CD14-positive monocyte (primary cell): ENCODE measurements around the gene NOM1. TPM values are rescaled to one million over a fixed set of nuclear protein-coding genes. Genes with fewer than 3 reads are reported as not detected.
"Not testable (repeated sequence)": the region's sequence is repeated elsewhere in the genome, so short reads cannot be mapped to it uniquely, and the experiment has no call there.

ENCODE experiments used
- DNase-seq, 3 donors: peaks; one replicate each; pipeline ENCODE4 v3.0.0-alpha.2; 2011 to 2022
- H2AFZ ChIP-seq: 2 replicates; pipeline ENCODE4 v1.6.0; 2012; ENCODE audit warnings: mild to moderate bottlenecking, low read depth, low read length, inconsistent platforms; ENCODE audit not compliant: insufficient read depth, poor library complexity, severe bottlenecking
- H3K27ac ChIP-seq, 2 donors: 1 replicate in 1 of 2; 2 replicates in 1 of 2; pipeline ENCODE4 v1.5.1; 2012 to 2013; ENCODE audit warnings: low read length in 2 of 2, control low read depth in 1 of 2, inconsistent platforms in 1 of 2, low read depth in 1 of 2, mild to moderate bottlenecking in 1 of 2
- H3K27me3 ChIP-seq, 2 donors: one replicate each; pipeline versions ENCODE4 v1.6.0 to v1.6.1; 2011 to 2013; ENCODE audit warnings: low read length in 2 of 2; ENCODE audit not compliant: control insufficient read depth in 2 of 2, insufficient read depth in 2 of 2
- H3K36me3 ChIP-seq, 2 donors: replicated peaks in 1 of 2; 1 replicate in 1 of 2; 2 replicates in 1 of 2; pipeline versions ENCODE4 v1.5.1 to v1.6.1; 2012 to 2013; ENCODE audit warnings: low read length in 2 of 2, control low read depth in 1 of 2, inconsistent platforms in 1 of 2, mild to moderate bottlenecking in 1 of 2; ENCODE audit not compliant: insufficient read depth in 2 of 2, control insufficient read depth in 1 of 2
- H3K4me1 ChIP-seq, 2 donors: 1 replicate in 1 of 2; 2 replicates in 1 of 2; pipeline versions ENCODE4 v1.5.1 to v1.6.1; 2012 to 2013; ENCODE audit warnings: low read length in 2 of 2, control low read depth in 1 of 2, inconsistent platforms in 1 of 2, mild to moderate bottlenecking in 1 of 2, moderate library complexity in 1 of 2; ENCODE audit not compliant: insufficient read depth in 2 of 2, control insufficient read depth in 1 of 2
- H3K4me2 ChIP-seq: replicated peaks from 2 replicates; pipeline ENCODE3; 2012; ENCODE audit warnings: low read length, moderate library complexity, mild to moderate bottlenecking; ENCODE audit not compliant: poor library complexity, severe bottlenecking; ENCODE audit errors: extremely low read depth
- H3K4me3 ChIP-seq, 3 experiments: fragments of 200-600 bp in 1 of 3; sonication (generic) in 1 of 3; replicated peaks in 1 of 3; 1 replicate in 2 of 3; 2 replicates in 1 of 3; pipeline ENCODE4 v1.5.1; 2011 to 2013; ENCODE audit warnings: low read length in 3 of 3, mild to moderate bottlenecking in 3 of 3, control low read depth in 2 of 3, low read depth in 2 of 3, inconsistent platforms in 1 of 3, moderate library complexity in 1 of 3
- H3K79me2 ChIP-seq: 2 replicates; pipeline ENCODE4 v1.6.0; 2012; ENCODE audit warnings: mild to moderate bottlenecking, control low read depth, inconsistent platforms, low read length, moderate library complexity; ENCODE audit not compliant: insufficient read depth
- H3K9ac ChIP-seq: 2 replicates; pipeline ENCODE4 v1.6.0; 2017; ENCODE audit warnings: low read length, mild to moderate bottlenecking; ENCODE audit not compliant: insufficient read depth, poor library complexity, severe bottlenecking
- H3K9me3 ChIP-seq, 2 donors: replicated peaks in 1 of 2; 1 replicate in 1 of 2; 2 replicates in 1 of 2; pipeline versions ENCODE4 v1.5.1 to v1.6.1; 2012 to 2013; ENCODE audit warnings: low read length in 2 of 2, control low read depth in 1 of 2; ENCODE audit not compliant: control insufficient read depth in 1 of 2, insufficient read depth in 1 of 2
- H4K20me1 ChIP-seq: 2 replicates; pipeline ENCODE4 v1.6.0; 2012; ENCODE audit warnings: mild to moderate bottlenecking, low read length, control low read depth, moderate library complexity; ENCODE audit not compliant: insufficient read depth
- H3K27ac Mint-ChIP-seq, 7 donors: one replicate each; pipeline ENCODE4 v1.8.0; 2020; ENCODE audit warnings: mild to moderate bottlenecking in 7 of 7, mixed read lengths in 7 of 7, moderate library complexity in 6 of 7, inconsistent platforms in 2 of 7
- H3K27me3 Mint-ChIP-seq, 3 donors: one replicate each; pipeline ENCODE4 v1.8.0; 2021 to 2022; ENCODE audit warnings: low read depth in 3 of 3, mild to moderate bottlenecking in 3 of 3, mixed read lengths in 3 of 3, moderate library complexity in 3 of 3, inconsistent platforms in 1 of 3
- H3K36me3 Mint-ChIP-seq, 2 donors: one replicate each; pipeline ENCODE4 v1.8.0; 2020; ENCODE audit warnings: mixed read lengths in 2 of 2, inconsistent platforms in 1 of 2, mild to moderate bottlenecking in 1 of 2
- H3K4me1 Mint-ChIP-seq: one replicate; pipeline ENCODE4 v1.8.0; 2020; ENCODE audit warnings: mild to moderate bottlenecking, mixed read lengths
- H3K4me3 Mint-ChIP-seq, 2 donors: one replicate each; pipeline ENCODE4 v1.8.0; 2020; ENCODE audit warnings: mild to moderate bottlenecking in 2 of 2, mixed read lengths in 2 of 2, moderate library complexity in 1 of 2
- H3K9me3 Mint-ChIP-seq, 7 donors: one replicate each; pipeline ENCODE4 v1.8.0; 2020 to 2022; ENCODE audit warnings: mixed read lengths in 7 of 7, mild to moderate bottlenecking in 6 of 7, moderate library complexity in 6 of 7, inconsistent platforms in 2 of 7
- CTCF ChIP-seq: fragments of 200-600 bp; IDR thresholded peaks from one replicate; pipeline ENCODE4 v1.8.0; 2022; ENCODE audit warnings: antibody characterized with exemption, mild to moderate bottlenecking
- WGBS: methylation state at CpG from one replicate; pipeline ENCODE4 v1.1.5; 2013; ENCODE audit warnings: missing lambda C conversion rate; ENCODE audit not compliant: insufficient coverage; 5-methylcytosine and 5-hydroxymethylcytosine counted together
- intact Hi-C, 2 donors: fragments of 100-400 bp; cut with micrococcal nuclease; formaldehyde crosslinking; loops; one replicate each; pipeline versions ENCODE4 v1.15.0 to v1.15.1; 2023
- polyA plus RNA-seq, 3 donors: library from polyadenylated mRNA; depleted of rRNA in 1 of 3; unstranded in 2 of 3; stranded (reverse) in 1 of 3; fragments of 300-500 nt in 2 of 3; fragments of >200 nt in 1 of 3; fragmentation: Illumina TruSeq in 2 of 3; gene quantifications; 1 replicate in 2 of 3; 2 replicates in 1 of 3; pipeline ENCODE4 v1.2.3, GENCODE V29; 2012 to 2021

Gene NOM1
- polyA plus RNA-seq, 3 donors, result 0.89 to 11.5 (median 1.9) TPM

- Mint-ChIP-seq H3K4me3 (no peak overlapping the region), H3K36me3 (no peaks in the 10 kb centered on the region), H3K27ac (no peak overlapping the region), H3K27me3 (peaks cover 8 to 40% (median 22%) of the 10 kb centered on the region in 3 donors), H3K4me1 (peaks cover 10% of the 10 kb centered on the region), H3K9me3 (peaks cover 3 to 8% (median 5%) of the 10 kb centered on the region in 7 donors)
- Histone ChIP-seq H2AFZ (no peak overlapping the region), H3K9me3 (peaks cover 0 to 4% of the 10 kb centered on the region in 2 donors), H3K36me3 (no peaks in the 10 kb centered on the region), H3K9ac (no peak overlapping the region), H3K4me3 (no peak overlapping the region), H4K20me1 (no peaks in the 10 kb centered on the region), H3K27me3 (no peaks in the 10 kb centered on the region), H3K4me1 (no peaks in the 10 kb centered on the region), H3K27ac (no peak overlapping the region), H3K4me2 (no peak overlapping the region), H3K79me2 (no peaks in the 10 kb centered on the region)
- intact Hi-C loops, result no loop called here
- TF ChIP-seq CTCF, result no peak
- no peak for DNase-seq
- 83% methylated on average over 3 of the region's 5 CpGs for WGBS
Observed at GRCh38 chr7:156920076-156920475, 29.4 kb upstream of the NOM1 start.

- H3K4me2 ChIP-seq, H3K4me3 Mint-ChIP-seq, H4K20me1 ChIP-seq, H3K9me3 ChIP-seq, intact Hi-C loops, H3K27ac ChIP-seq, DNase-seq, H2AFZ ChIP-seq, H3K9me3 Mint-ChIP-seq, H3K27me3 ChIP-seq, H3K79me2 ChIP-seq, H3K36me3 Mint-ChIP-seq, H3K4me1 Mint-ChIP-seq, H3K36me3 ChIP-seq, H3K4me1 ChIP-seq, H3K9ac ChIP-seq, H3K4me3 ChIP-seq: not testable (repeated sequence)
- WGBS, result 80% methylated on average over 11 of the region's 24 CpGs
- Mint-ChIP-seq H3K27ac (peak overlapping the region in 1 of 7 donors; percentile 8), H3K27me3 (peaks cover 8 to 40% (median 19%) of the 10 kb centered on the region in 3 donors)
Observed at GRCh38 chr7:156920487-156921373, 28.8 kb upstream of the NOM1 start.

DNA sequence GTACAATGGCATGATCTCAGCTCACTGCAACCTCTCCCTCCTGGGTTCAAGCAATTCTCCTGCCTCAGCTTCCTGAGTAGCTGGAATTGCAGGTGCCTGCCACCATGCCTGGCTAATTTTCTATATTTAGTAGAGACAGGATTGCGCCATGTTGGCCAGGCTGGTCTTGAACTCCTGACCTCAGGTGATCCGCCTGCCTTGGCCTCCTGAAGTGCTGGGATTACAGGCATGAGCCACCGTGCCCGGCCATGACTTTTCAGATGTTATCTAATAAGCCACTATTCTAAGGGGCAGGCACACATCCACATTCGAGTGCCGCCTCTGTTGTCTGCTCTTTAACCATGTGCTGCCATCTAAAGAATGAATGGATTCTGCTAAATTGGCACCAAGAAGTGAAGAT is 27.2 kb upstream of the NOM1 start:
- H3K27me3 ChIP-seq, H3K4me3 ChIP-seq, H3K9me3 Mint-ChIP-seq, H3K27ac Mint-ChIP-seq, H3K36me3 ChIP-seq, H3K79me2 ChIP-seq, H3K4me1 ChIP-seq, intact Hi-C loops, H3K36me3 Mint-ChIP-seq, H3K27ac ChIP-seq, H3K4me1 Mint-ChIP-seq, H3K9ac ChIP-seq, H3K4me2 ChIP-seq, DNase-seq, H2AFZ ChIP-seq, H4K20me1 ChIP-seq, H3K9me3 ChIP-seq: not testable (repeated sequence)
- Mint-ChIP-seq H3K4me3 (peak overlapping the region in 1 of 2 donors; percentile 40), H3K27me3 (peaks cover 8 to 41% (median 19%) of the 10 kb centered on the region in 3 donors)
- 85% methylated on average over 6 of the region's 6 CpGs for WGBS

DNA sequence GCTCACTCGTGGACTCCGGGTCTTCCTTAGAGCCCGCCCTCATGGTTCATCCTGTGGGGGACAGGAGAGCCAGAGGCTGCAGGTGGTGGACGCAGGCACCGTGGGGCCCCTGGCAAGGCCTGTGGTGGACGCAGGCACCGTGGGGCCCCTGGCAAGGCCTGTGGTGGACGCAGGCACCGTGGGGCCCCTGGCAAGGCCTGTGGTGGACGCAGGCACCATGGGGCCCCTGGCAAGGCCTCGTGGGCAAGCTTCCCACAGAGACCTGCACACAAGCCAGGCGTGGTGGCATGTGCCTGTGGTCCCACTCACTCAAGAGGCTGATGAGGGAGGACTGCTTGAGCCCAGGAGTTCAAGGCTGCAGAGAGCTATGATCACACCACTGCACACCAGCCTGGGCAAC is 23.7 kb upstream of the NOM1 start:
- H3K4me3 Mint-ChIP-seq, H3K9ac ChIP-seq, H3K9me3 ChIP-seq, DNase-seq, H3K27me3 ChIP-seq, H3K9me3 Mint-ChIP-seq, H3K4me2 ChIP-seq, intact Hi-C loops, H3K4me3 ChIP-seq, H3K4me1 ChIP-seq, H3K36me3 Mint-ChIP-seq, H4K20me1 ChIP-seq, H2AFZ ChIP-seq, H3K4me1 Mint-ChIP-seq, H3K27ac ChIP-seq, H3K36me3 ChIP-seq, H3K27ac Mint-ChIP-seq, H3K79me2 ChIP-seq: not testable (repeated sequence)
- H3K27me3 Mint-ChIP-seq, result peaks cover 22 to 54% (median 27%) of the 10 kb centered on the region in 3 donors
- WGBS, result 89% methylated on average over 11 of the region's 12 CpGs
